ENCODE data around the gene ABCB1.

GRCh38 chr7:87604264-87604663 is 3.6 kb upstream of the ABCB1 start:
- TF ChIP-seq POLR2A (IDR thresholded peaks at IDR 0.05; ENCODE audit: low read length), result no peak
- no peak for TF ChIP-seq GATA1 (IDR thresholded peaks at IDR 0.05; ENCODE audit: low read depth, low read length)

All from erythroblast (primary cell).